GM21390 (cell line): ENCODE measurements around the gene ATXN7L1.

Source experiments
- ATAC-seq: cut with Tn5 transposase; IDR thresholded peaks from one replicate; pipeline ENCODE4 v1.9.1; 2021; ENCODE audit not compliant: unreplicated experiment

The ATXN7L1 gene

DNA sequence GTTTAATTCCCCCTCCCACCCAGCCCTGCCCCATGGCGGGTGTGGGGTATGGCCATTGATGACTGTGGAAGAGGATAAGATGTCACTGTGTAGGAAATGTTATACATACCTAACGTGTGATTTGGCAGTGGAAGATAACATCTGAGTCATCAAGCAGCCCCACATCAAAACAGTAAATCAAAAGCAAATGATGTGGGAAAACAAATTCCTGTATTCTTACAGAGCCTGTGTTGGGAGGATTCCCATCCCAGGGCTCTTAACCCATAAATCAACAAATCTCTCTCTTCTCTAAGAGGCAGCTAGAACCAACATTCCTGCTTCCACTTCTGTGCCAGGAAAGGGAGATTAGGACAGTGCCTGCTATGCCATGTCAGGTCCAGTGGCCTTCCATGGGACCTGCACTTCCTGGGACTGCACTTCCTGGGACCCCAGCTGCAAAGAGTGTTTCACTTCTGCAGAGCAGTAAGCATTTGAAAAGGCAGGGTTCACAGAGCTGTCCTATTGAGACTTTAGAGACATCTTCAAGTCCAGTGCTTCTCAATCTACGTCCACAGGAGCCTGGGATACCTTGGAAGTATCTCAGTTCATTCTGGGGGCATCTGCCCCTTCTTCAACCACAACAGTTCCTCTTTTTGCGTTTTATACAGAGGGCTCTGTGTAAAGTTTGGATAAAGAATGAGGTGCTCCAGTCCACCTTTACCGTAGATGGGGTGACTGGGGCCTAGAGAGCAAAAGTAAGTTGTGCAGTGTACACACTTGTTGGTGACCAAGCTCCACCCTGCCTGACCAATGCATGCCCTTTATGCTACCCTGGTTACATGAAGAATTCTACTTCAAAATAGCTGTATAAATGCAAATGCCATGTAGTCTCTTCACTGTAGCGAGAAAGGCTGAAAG lies 45.7 kb downstream of the ATXN7L1 start:
- ATAC-seq = no peak

DNA sequence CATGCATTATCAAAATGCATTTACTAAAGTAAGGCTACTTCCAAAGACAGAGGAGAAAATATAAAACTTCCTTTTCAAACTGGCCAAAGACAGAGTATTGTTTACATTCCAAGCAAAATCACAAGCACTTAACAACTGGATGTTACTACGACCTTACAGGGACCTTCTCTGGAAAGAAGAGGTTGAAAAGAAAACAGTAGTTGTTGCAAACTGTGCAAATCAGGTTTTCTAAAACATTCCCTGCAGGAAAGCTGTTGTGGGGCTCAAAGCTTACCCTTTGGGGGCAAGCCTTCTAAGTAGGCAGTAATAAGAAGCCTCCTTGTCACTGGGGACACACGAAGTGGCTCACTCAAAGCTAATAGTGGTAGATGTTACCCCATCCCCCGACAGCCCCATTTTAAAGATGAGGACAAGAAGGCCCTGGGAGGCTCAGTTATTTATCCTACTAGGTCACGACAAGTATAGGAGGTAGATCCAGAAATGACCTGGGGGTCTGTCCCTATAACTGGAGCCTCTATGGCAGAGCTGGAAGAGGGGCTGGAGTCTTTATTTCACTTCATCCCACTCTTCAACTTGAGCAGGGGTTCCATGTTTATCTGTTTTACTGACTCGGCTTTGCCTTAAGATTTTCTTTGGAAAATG lies 46.6 kb downstream of the ATXN7L1 start:
- no peak for ATAC-seq

DNA sequence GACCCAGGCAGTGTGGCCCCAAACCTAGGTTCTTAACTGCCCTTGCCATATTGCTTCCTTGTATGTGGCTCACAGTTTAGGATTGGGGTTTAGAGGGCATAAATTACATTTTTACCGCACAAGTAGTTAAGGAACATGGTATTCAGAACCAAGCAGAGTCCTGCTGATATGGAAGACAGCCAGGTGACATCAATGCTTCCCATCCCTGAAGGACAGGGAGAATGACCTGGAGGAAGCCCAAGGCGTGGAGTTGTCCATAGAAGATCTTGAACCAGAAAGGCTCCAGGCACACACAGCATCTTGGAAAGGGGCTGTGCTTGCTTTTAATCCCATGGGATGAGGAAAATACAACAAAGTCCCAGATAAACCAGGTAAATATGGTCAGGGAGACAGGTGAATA lies 48.3 kb downstream of the ATXN7L1 start:
- no peak for ATAC-seq

DNA sequence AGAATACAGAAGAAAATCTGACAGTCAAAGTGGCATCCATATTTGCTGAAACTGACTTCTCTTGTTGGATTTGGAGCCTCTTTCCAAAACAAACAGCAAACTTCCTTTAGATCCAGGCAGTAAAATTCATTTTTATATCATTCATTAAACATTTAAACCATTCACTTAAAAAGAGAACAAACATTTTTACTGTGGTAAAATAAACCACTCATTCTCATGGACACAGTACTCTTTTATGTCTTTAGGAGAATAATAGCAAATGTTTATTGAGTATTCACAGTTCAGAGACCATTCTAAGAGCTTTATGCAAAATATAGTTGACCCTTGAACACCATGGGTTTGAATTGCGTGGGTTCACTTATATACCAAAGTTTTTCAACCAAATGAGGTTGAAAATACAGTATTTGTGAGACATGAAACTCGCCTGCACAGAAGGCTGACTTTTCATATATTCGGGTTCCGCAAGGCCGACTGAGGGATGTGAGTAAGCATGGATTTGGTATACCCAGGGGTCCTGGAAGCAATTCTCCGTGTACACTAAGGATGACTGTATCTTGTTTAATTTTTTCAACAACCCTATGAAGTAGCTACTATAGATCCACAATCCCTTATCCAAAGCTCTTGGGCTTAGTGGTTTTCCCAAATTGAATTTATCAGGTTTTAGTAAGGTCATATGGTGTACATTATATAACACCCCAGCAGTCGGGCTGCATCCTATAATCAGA lies 49.1 kb downstream of the ATXN7L1 start:
- no peak for ATAC-seq

GRCh38 chr7:105826143-105826542 lies 50.3 kb downstream of the ATXN7L1 start:
- no peak for ATAC-seq

DNA sequence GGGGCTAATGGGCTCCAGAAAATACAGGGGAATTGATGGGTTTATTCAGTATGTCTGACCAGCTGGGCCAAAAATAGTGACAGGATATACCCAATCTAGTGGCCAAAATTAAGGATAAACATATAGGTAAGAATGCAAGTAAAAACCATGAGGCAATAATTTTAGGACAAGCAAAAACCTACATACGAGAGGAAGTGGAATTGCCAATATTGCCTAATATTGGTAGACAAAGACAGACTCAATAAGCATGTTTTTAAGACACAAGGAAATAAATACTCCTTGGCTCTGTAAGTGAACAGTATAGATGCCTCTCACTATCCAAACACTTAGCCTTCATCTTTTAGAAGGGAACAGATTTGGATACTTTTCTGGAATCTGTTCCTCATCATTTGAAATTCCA lies 51.0 kb downstream of the ATXN7L1 start:
- no peak for ATAC-seq

GRCh38 chr7:105822806-105823205 lies 53.6 kb downstream of the ATXN7L1 start:
- no peak for ATAC-seq

DNA sequence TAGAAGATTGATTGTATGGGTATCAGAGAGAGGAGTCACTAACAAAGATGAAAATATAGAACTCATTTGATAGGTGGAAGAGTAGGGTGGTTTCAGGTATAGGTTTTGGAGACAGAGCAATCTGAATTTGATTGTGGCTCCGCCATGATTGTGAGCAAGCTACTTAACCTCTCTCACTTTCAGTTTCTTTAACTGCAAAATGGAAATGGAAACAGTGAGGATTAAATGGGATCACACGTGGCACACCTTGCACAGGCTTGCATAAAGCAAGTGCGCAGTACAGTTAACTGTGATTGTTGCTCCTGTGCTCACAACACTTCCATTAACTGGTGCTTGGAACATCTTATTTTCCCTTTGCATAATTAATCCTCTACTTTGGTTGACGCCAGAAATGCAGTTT lies 54.9 kb downstream of the ATXN7L1 start:
- no peak for ATAC-seq

GRCh38 chr7:105820363-105821066 lies 55.9 kb downstream of the ATXN7L1 start:
- no peak for ATAC-seq

DNA sequence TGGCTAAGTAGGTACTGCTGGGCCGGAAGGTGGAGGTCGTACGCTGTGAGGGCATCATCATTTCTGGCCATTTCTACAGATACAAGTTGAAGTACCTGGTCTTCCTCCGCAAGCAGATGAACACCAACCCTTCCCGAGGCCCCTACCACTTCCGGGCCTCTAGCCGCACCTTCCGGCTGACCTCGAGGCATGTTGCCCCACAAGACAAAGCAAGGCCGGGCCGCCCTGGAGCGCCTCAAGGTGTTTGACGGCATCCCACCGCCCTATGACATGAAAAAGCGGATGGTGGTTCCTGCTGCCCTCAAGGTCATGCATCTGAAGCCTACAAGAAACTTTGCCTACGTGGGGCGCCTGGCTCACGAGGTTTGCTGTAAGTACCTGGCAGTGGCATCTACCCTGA lies 56.8 kb downstream of the ATXN7L1 start:
- ATAC-seq = no peak

DNA sequence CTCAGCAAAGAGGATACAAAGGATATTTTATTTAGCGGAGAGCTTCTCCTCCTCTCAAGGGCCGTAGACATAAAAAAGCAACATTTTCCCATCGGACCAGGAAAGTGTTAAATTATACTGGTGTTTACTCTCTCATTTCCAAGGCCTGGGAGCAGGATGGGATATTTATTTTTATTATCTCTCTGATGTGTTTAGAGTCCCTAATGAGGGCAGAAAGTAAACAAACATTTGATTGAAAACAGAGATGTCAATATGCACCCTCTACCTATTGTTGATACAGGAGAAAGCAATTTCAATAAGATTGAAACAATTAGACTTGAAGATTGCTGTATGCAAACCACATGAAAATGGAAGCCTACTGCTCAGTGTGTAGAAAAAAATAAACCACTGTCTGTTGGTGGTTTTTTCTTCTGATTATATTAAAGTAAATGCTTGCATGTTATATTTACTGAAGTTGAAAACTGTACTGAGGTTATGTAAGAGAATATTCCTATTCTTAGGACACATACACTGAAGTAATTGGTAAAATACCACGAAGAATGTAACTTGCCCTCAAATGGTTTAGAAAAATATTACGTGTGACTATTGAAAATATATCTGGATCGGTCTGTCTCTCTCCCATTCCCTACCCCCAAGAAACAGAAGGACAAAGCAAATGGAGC lies 59.3 kb downstream of the ATXN7L1 start:
- no peak for ATAC-seq

- ATAC-seq = no peak
Observed at GRCh38 chr7:105816266-105816843, 60.0 kb downstream of the ATXN7L1 start.

GRCh38 chr7:105815576-105815975 lies 60.8 kb downstream of the ATXN7L1 start:
- ATAC-seq = no peak

DNA sequence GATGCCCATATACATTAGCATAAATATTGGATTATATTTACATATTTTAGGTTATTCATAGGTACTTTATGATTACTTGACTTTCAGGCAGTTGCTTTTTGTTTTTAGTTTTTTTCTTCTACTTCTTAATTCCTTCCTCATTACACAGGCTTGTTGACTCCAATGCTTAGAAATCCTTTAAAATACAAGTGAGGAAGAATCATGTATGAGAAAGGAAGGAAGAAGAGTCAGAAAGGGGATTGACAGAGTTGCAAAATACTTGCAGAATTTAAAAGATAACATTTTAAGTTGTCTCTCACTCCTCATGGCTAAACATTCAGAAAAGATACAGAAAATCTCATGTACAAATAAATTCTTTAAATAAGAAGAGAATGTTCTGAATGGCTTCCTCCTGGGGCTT lies 61.9 kb downstream of the ATXN7L1 start:
- no peak for ATAC-seq

GRCh38 chr7:105811189-105811847 lies 65.1 kb downstream of the ATXN7L1 start:
- ATAC-seq = no peak

- no peak for ATAC-seq
Observed at GRCh38 chr7:105810556-105810955, 65.8 kb downstream of the ATXN7L1 start.

- ATAC-seq = peak; percentile 98
Observed at GRCh38 chr7:105808703-105809590, 67.5 kb downstream of the ATXN7L1 start.

GRCh38 chr7:105808209-105808608 lies 68.2 kb downstream of the ATXN7L1 start:
- ATAC-seq = no peak

- no peak for ATAC-seq
Observed at GRCh38 chr7:105807448-105807762, 69.0 kb downstream of the ATXN7L1 start.
